Iris pigment epithelial cell (primary cell): ENCODE results near the gene KLHL29.
A peak's percentile ranks its signal among the peaks of the same experiment; 100 is the strongest.

ENCODE experiments used
- DNase-seq: peaks from one replicate; pipeline ENCODE4 v3.0.0-alpha.2; 2011; ENCODE audit warnings: low read depth

KLHL29 gene

DNA sequence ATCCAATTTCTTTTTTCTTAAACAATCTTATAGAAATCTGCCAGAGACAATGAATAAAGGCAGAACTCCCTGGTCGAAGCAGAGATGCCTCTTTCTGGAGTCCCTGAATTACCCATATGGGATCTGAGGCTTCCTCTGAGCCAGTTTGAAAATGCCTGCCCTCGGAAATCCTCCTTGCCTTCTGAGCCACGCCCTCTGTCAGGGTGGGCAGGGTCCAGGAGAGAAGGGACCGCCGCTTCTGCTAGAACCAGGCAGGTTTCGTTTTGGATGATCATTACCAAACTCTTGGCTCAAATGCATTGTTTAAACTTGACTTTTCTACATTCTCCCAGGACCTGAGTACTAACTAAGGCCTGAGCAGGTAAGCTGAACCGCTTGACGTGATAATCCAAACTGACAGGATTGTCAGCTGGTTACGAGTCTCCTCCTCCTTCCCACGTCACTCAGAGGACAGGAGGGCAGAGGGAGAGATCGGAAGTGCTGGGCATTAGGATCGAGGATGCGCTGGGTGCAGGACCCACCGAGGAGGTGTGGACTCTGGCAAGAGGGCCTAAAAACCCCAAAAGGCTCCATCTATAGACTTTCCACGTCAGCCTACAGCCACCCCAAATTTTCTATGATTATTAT is 128.4 kb downstream of the KLHL29 start:
- no peak for DNase-seq

GRCh38 chr2:23513872-23514793 is 129.2 kb downstream of the KLHL29 start:
- peak; percentile 37 for DNase-seq

GRCh38 chr2:23516520-23517256 is 131.7 kb downstream of the KLHL29 start:
- no peak for DNase-seq

DNA sequence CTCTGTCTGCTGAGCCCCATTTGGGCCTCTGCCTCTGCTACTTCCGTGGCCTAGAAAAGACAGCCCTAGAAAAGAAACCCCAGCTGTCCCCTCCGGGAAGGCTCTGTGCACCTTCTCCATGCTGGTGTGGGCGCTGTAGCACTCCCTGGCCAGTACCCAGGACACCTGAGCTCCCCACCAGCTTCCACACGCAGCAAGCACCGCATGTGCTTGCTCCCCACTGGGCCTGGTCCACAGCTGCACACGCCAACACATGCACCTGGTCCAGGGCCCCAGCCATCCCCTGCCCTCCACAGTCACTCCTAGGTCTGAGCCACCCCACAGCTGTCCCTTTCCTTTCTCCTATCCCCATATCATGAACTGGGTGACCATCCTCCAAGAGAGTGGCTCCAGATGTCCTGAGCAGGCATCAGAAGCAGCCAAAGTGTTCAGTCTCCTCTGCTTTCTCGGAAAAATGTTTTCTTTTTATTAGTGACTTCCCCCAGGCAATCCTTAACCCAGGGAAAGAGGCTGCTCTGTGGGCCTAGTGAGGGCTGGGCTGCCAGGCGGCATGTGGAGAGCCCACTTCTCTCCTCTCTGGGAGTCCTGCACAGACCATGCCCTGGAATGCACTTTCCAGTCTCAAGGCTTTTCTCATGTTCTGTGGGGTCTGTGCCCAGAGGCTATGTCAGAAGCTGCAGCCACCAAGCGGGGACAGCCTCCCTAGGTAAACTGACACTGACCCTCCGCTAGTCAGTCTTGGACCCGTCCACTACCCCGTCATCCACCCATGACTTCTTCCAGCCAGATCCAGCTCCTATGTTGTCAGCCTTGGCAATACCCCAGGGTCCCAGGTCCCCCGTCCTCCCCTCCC is 133.7 kb downstream of the KLHL29 start:
- no peak for DNase-seq

DNA sequence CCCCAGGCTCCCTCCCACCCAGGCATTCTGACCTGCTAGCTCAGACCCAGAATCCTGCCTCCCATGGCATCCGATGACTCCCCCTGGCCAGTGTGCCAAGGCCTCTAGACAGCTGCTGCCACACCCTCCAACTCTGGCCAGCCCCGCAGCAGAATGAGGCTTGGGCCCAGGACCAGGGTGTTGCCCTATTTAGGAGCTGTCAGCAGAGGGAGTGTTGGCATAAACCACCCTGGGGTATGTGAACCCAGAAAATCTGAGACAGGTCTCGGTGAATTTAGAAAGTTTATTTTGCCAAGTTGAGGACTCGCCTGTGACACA is 134.3 kb downstream of the KLHL29 start:
- DNase-seq: no peak

- DNase-seq: no peak
Observed at GRCh38 chr2:23520256-23520655, 135.3 kb downstream of the KLHL29 start.

GRCh38 chr2:23521060-23521459 is 136.1 kb downstream of the KLHL29 start:
- no peak for DNase-seq

GRCh38 chr2:23522726-23523372 is 137.9 kb downstream of the KLHL29 start:
- DNase-seq: no peak

GRCh38 chr2:23523373-23524260 is 138.6 kb downstream of the KLHL29 start:
- DNase-seq: no peak

- peak; percentile 40 for DNase-seq
Observed at GRCh38 chr2:23524261-23524706, 139.3 kb downstream of the KLHL29 start.

DNA sequence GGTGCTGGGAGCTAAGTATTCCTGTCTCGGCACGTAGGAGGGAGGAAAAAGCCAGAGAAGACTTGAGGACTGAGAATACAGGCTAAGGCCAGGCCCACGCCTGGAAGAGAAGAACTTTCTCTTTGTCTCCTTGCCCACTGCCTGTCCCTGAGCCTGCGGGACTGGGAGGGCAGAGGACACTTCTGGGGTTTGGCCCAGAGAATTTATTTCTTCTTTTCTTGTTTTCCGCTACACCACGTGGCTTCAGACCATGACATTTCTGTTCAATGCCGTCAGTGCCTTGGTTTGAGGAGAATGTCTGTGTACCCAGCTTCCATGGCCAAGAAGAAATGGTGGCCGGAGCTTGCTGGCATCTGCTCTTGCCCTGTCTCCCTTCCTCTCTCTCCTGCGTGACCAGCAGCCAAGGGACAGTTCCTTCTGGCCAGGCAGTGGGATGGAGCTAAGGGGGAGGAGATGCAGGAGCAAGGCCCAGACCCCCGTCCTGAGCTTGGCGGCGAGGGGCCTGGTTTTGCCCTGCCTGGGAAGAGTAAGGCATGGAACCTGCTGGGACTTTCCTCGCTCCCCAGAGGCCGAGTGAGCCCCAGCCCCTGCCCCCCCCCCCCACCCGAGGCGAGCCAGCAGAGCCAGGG is 140.3 kb downstream of the KLHL29 start:
- no peak for DNase-seq

- no peak for DNase-seq
Observed at GRCh38 chr2:23526114-23526513, 141.1 kb downstream of the KLHL29 start.

GRCh38 chr2:23526835-23527790 is 142.1 kb downstream of the KLHL29 start:
- no peak for DNase-seq

- no peak for DNase-seq
Observed at GRCh38 chr2:23528171-23528570, 143.2 kb downstream of the KLHL29 start.

- DNase-seq: no peak
Observed at GRCh38 chr2:23528690-23529089, 143.7 kb downstream of the KLHL29 start.

- DNase-seq: no peak
Observed at GRCh38 chr2:23529659-23530058, 144.7 kb downstream of the KLHL29 start.

DNA sequence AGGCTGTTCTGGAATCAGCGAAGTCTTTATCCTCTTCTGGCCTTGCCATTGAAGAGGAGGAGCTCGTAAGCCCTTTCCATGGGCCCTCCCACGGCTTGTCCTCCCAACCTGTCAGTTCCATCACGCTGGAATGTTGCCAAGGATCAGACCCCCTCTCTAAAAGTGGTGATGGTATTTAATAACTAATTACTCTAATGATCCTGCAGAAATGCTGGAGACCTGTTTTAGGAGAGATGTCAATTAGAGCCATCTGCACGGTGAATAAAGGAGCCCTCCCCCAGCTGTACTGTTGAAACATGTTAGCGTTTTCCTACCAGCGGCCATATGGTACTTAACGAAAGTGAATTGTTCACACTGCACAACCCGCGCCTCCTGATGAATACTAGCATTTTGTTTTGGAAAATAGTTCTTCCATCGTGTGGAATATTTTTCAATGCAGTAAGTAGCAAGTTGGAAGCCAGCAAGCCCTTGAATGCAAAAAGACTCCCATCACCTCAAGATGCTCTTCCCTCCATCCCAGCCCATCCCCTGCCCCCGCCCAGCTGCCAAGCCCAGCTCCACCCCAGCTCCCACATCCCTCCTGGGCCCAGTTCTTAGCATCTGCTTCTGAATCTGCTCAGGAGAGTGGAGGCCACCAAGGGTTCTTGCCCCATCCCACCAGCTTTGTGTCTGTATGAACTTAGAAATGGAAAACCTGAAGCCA is 145.4 kb downstream of the KLHL29 start:
- DNase-seq: no peak

- no peak for DNase-seq
Observed at GRCh38 chr2:23530909-23531276, 145.9 kb downstream of the KLHL29 start.
